Bronchial epithelial cell (primary cell): ENCODE measurements around the gene SAMD5. TPM values are rescaled to one million over a fixed set of nuclear protein-coding genes. Genes with fewer than 3 reads are reported as not detected.

Experiments used
- DNase-seq: peaks from one replicate; pipeline ENCODE4 v3.0.0-alpha.2; 2010; ENCODE audit warnings: low read depth
- FAIRE-seq: peaks from 2 replicates; lab custom pipeline; 2011; peaks lifted over from hg19 to GRCh38; lab: Jason Lieb, UNC
- H3K27me3 ChIP-seq: 2 replicates; pipeline ENCODE4 v1.5.1; 2011; ENCODE audit warnings: low read length; ENCODE audit not compliant: control insufficient read depth, insufficient read depth
- H3K36me3 ChIP-seq: 2 replicates; pipeline ENCODE4 v1.5.1; 2011; ENCODE audit warnings: low read length; ENCODE audit not compliant: control insufficient read depth, insufficient read depth
- H3K4me3 ChIP-seq: 2 replicates; pipeline ENCODE4 v1.5.1; 2011; ENCODE audit warnings: mild to moderate bottlenecking, low read depth, low read length, control low read depth
- total RNA-seq: library from RNA; depleted of rRNA; stranded (reverse); fragments of >200 nt; gene quantifications from 2 replicates; pipeline ENCODE4 v1.2.1, GENCODE V29; 2014
- TF ChIP-seq, protein P1 (sequence below): IDR thresholded peaks from 2 replicates; pipeline ENCODE4 v1.5.1; 2011; ENCODE audit warnings: mild to moderate bottlenecking, moderate library complexity, low read length, control low read depth, inconsistent platforms; ENCODE audit not compliant: insufficient read depth, severe bottlenecking

The SAMD5 gene
- total RNA-seq, 1 donor from 2014 or later, result 2.6 TPM

DNA sequence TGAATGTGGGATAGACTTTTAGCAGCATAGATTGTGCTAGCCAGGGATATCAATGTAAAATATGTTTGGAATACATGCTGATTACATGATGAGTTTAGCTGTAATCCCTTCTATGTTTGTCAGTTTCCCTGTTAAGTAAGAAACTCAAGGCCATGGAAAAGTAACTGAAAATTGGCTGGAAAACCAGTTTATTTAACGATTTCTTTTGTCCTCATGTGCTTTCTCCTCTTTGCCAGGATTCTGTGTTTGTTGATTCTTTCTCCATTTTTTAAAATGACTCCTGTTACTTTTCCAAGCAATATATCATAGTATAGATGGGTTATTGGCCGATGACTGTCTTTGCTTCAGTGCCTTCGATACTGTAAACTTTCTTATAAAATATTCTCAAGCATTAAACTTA lies 87.5 kb downstream of the SAMD5 start:
- TF ChIP-seq, protein P1, sequence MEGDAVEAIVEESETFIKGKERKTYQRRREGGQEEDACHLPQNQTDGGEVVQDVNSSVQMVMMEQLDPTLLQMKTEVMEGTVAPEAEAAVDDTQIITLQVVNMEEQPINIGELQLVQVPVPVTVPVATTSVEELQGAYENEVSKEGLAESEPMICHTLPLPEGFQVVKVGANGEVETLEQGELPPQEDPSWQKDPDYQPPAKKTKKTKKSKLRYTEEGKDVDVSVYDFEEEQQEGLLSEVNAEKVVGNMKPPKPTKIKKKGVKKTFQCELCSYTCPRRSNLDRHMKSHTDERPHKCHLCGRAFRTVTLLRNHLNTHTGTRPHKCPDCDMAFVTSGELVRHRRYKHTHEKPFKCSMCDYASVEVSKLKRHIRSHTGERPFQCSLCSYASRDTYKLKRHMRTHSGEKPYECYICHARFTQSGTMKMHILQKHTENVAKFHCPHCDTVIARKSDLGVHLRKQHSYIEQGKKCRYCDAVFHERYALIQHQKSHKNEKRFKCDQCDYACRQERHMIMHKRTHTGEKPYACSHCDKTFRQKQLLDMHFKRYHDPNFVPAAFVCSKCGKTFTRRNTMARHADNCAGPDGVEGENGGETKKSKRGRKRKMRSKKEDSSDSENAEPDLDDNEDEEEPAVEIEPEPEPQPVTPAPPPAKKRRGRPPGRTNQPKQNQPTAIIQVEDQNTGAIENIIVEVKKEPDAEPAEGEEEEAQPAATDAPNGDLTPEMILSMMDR, result no peak
- FAIRE-seq, result no peak
- Histone ChIP-seq H3K36me3 (no peaks in the 10 kb centered on the region), H3K27me3 (no peaks in the 10 kb centered on the region), H3K4me3 (no peak overlapping the region)
- DNase-seq, result no peak

DNA sequence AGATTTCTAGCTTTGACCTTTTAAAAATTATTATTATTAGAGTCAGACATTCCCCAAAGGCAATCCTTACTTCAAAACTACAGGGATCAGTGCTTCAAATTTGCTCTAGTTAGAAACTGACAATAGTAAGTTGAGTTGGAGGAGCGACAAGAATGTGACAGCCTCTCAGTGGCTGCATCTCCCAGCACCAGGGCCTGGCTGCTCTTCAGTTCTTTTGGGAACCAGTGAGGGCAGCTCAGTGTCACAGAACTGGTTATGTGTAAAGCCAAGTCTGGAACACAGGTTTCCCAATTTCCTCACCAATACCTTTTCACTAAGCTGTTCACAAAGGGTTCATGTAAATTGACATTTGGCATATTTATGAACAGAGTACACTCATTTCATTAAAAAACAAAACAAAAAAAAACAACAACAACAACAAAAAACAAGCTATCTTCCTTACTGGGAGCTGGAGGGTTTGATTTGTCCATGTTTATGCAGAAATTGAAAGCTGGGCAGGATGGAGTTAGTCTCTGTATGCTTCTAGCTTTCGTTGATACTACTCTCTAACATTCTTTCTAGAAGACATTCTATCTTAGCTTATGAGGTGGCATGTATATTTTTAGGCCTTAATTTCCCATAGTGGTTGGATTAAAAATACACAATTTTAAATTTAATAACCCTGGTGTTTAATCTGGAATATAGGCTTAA lies 95.0 kb downstream of the SAMD5 start:
- TF ChIP-seq, protein P1, result no peak
- FAIRE-seq (no peak), DNase-seq (no peak)
- H3K27me3 ChIP-seq, result no peaks in the 10 kb centered on the region
- no peaks in the 10 kb centered on the region for H3K36me3 ChIP-seq
- H3K4me3 ChIP-seq, result no peak overlapping the region

DNA sequence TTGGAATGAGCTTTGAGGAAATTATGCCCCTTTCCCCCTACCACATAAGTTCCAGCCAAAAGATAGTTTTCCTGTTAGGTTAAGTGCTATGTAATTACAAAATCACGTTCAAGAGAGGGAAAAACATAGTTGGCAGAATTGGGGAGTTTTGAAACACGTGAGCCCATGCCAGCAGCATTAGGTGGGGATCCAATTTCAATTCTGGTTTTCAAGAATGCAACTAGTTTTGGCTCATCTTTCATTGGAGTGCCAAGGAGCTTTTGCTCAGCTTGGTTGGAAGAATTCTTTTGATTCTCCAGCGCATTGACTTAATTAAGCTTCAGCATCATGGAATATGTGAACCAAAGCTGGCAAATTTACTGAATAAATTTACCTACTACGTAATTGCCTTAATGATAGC lies 95.9 kb downstream of the SAMD5 start:
- TF ChIP-seq, protein P1, result no peak
- Histone ChIP-seq H3K27me3 (no peaks in the 10 kb centered on the region), H3K36me3 (no peaks in the 10 kb centered on the region), H3K4me3 (no peak overlapping the region)
- no peak for DNase-seq
- FAIRE-seq, result no peak

DNA sequence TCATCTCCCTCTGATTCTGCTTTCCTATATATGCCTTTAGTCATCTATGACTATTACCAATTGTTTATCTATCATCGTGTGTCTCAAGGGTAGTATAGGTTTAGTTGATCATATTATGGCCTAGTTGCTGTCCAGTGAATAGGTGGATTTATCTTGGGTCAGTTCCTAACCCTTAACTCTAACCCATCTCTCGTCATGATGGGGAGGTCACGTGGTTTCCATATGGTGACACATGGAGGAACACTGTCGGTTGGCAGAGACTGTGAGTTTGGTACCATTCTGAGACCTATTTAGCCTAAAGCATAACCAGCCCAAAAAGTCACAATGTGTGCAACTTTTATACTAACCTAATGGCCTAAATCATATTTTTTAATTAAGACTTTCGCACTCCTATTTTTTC lies 103.5 kb downstream of the SAMD5 start:
- FAIRE-seq (no peak), DNase-seq (no peak)
- no peaks in the 10 kb centered on the region for H3K27me3 ChIP-seq

DNA sequence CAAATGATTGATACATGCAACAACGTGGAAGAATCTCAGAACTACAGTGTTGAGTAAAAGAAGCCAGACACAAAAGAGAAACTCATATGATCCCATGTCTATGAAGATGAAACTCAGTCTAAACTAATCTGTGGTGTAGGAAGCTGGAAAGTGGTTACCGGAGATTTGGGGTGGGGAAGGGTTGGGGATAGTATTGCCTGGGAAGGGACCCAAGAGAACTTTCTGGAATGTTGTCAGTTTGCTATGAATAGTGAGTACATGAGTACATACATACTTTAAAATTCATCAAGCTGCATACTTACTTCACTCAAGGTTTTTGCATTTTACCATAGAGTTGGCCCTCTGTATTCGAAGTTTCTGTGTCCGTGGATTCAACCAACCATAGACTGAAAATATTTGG lies 106.0 kb downstream of the SAMD5 start:
- Histone ChIP-seq H3K36me3 (no peaks in the 10 kb centered on the region), H3K27me3 (no peaks in the 10 kb centered on the region), H3K4me3 (no peak overlapping the region)
- no peak for FAIRE-seq
- TF ChIP-seq, protein P1, result no peak
- DNase-seq, result no peak

More for the DNA sequence above, 103.5 kb downstream of the SAMD5 start:
- Histone ChIP-seq H3K36me3 (no peaks in the 10 kb centered on the region), H3K4me3 (no peak overlapping the region)
- TF ChIP-seq, protein P1, result no peak
